ENCODE results near the gene ESRRG.

- TF ChIP-seq RAD21 (IDR thresholded peaks at IDR 0.05), result no peak
- no peak for TF ChIP-seq CTCF (IDR thresholded peaks at IDR 0.05; ENCODE audit: low read depth, low read length, missing input control)
- TF ChIP-seq TAF1 (conservative IDR thresholded peaks at IDR 0.05), result no peak
- TF ChIP-seq JUND (IDR thresholded peaks at IDR 0.05), result no peak
- TF ChIP-seq MAX (IDR thresholded peaks at IDR 0.05), result no peak
- no peak for TF ChIP-seq YY1 (IDR thresholded peaks at IDR 0.05)
- TF ChIP-seq GABPA (IDR thresholded peaks at IDR 0.05 in 1 of 2, conservative IDR thresholded peaks at IDR 0.05 in 1 of 2), result no peak
- TF ChIP-seq REST (IDR thresholded peaks at IDR 0.05), result no peak
- no peak for TF ChIP-seq SP1 (IDR thresholded peaks at IDR 0.05)
- TF ChIP-seq FOXA1 (IDR thresholded peaks at IDR 0.05), result no peak
- no peak for TF ChIP-seq ATF3 (IDR thresholded peaks at IDR 0.05)
- no peak for TF ChIP-seq HNF4G (IDR thresholded peaks at IDR 0.05)
- no peak for TF ChIP-seq EGR1 (IDR thresholded peaks at IDR 0.05; ENCODE audit: low read depth in 2 of 2)
These were observed at the start of gene ESRRG for GRCh38 chr1:216723274-216723780.
